GM06990 (cell line): Measurements from ENCODE around the gene CEP112.

Experiments used
- DNase-seq: peaks from one replicate; pipeline ENCODE4 v3.0.0-alpha.2; 2011; ENCODE audit not compliant: insufficient read length; ENCODE audit errors: extremely low read depth
- H3K27me3 ChIP-seq: replicated peaks from 2 replicates; pipeline ENCODE4 v1.6.0; 2011; ENCODE audit warnings: low read length; ENCODE audit not compliant: control insufficient read depth, insufficient read depth
- H3K36me3 ChIP-seq: 2 replicates; pipeline ENCODE4 v1.5.1; 2011; ENCODE audit warnings: low read length; ENCODE audit not compliant: control insufficient read depth, insufficient read depth
- H3K4me3 ChIP-seq: replicated peaks from 2 replicates; pipeline ENCODE4 v1.5.1; 2011; ENCODE audit warnings: low read depth, mild to moderate bottlenecking, control low read depth, low read length
- CTCF ChIP-seq: IDR thresholded peaks from 2 replicates; pipeline ENCODE4 v1.5.1; 2011; ENCODE audit warnings: low read length, control low read depth, mild to moderate bottlenecking, inconsistent platforms; ENCODE audit not compliant: insufficient read depth, poor library complexity, severe bottlenecking

The CEP112 gene

GRCh38 chr17:66056148-66056547 is 135.8 kb downstream of the CEP112 start:
- no peak for DNase-seq
- Histone ChIP-seq H3K27me3 (no peaks in the 10 kb centered on the region), H3K4me3 (no peak overlapping the region), H3K36me3 (no peaks in the 10 kb centered on the region)
- TF ChIP-seq CTCF, result no peak

GRCh38 chr17:66054242-66054641 is 137.7 kb downstream of the CEP112 start:
- no peak for DNase-seq
- no peaks in the 10 kb centered on the region for H3K36me3 ChIP-seq
- no peaks in the 10 kb centered on the region for H3K27me3 ChIP-seq
- no peak overlapping the region for H3K4me3 ChIP-seq
- no peak for TF ChIP-seq CTCF

GRCh38 chr17:66044083-66044482 is 147.8 kb downstream of the CEP112 start:
- no peak for TF ChIP-seq CTCF

GRCh38 chr17:66043419-66043818 is 148.5 kb downstream of the CEP112 start:
- Histone ChIP-seq H3K27me3 (no peaks in the 10 kb centered on the region), H3K4me3 (no peak overlapping the region), H3K36me3 (no peaks in the 10 kb centered on the region)
- DNase-seq, result no peak
- no peak for TF ChIP-seq CTCF

More at GRCh38 chr17:66044083-66044482, 147.8 kb downstream of the CEP112 start:
- H3K27me3 ChIP-seq, result no peaks in the 10 kb centered on the region
- DNase-seq, result no peak
- no peak overlapping the region for H3K4me3 ChIP-seq
- no peaks in the 10 kb centered on the region for H3K36me3 ChIP-seq

- Histone ChIP-seq H3K27me3 (no peaks in the 10 kb centered on the region), H3K4me3 (no peak overlapping the region), H3K36me3 (no peaks in the 10 kb centered on the region)
- DNase-seq, result no peak
- peak; percentile 19 for TF ChIP-seq CTCF
Measured at GRCh38 chr17:66040402-66040801, 151.5 kb downstream of the CEP112 start.

GRCh38 chr17:66038125-66038524 is 153.8 kb downstream of the CEP112 start:
- TF ChIP-seq CTCF, result no peak
- H3K4me3 ChIP-seq, result no peak overlapping the region
- DNase-seq, result no peak
- H3K27me3 ChIP-seq, result no peaks in the 10 kb centered on the region
- H3K36me3 ChIP-seq, result no peaks in the 10 kb centered on the region
